HCT116 (cell line): ENCODE data around the gene IGFL3. TPM values are rescaled to one million over a fixed set of nuclear protein-coding genes. Genes with fewer than 3 reads are reported as not detected.

Experiments
- ATAC-seq: fragments of 200-7000 bp; cut with Tn5 transposase; 2 replicates; pipeline ENCODE4 v1.9.1; 2020; ENCODE audit warnings: mild to moderate bottlenecking, moderate library complexity
- BruUV-seq: library from RNA; stranded (reverse); fragments of 400-500 nt; replicated peaks from 2 replicates; lab custom pipeline; 2021; lab: Mats Ljungman, UMichigan
- CTCF ChIA-PET: fragments of 300-600 bp; sonication (Branson Sonifier 250); formaldehyde crosslinking; loops from one replicate; lab custom pipeline; 2021; ENCODE audit warnings: antibody characterized with exemption; lab: Charles Lee
- POLR2A ChIA-PET: fragments of 300-600, 350-600 bp; sonication (Branson Sonifier 250); formaldehyde crosslinking; loops from one replicate; lab custom pipeline; 2021; ENCODE audit warnings: antibody characterized with exemption; lab: Charles Lee
- RAD21 ChIA-PET, 2 experiments: fragments of 300-600 bp; sonication (Branson Sonifier 250); formaldehyde crosslinking; loops; one replicate each; lab custom pipeline; 2023; ENCODE audit warnings: low total read pairs in 2 of 2; ENCODE audit not compliant: uncharacterized antibody in 2 of 2, unreplicated experiment in 2 of 2, low non-redundant PET in 1 of 2; lab: Charles Lee
- DNase-seq: peaks from one replicate; pipeline ENCODE4 v3.0.0-alpha.2; 2010; ENCODE audit warnings: low read depth, low spot score
- H2AFZ ChIP-seq: fragments of 200-600 bp; shearing (Covaris generic), sonication (generic); 2 replicates; pipeline ENCODE4 v1.6.1; 2017; ENCODE audit warnings: low read depth, mixed run types, mixed read lengths, antibody characterized with exemption, low read length; ENCODE audit not compliant: poor library complexity, severe bottlenecking
- H3K27ac ChIP-seq: 2 replicates; pipeline ENCODE4 v1.5.1; 2012; ENCODE audit warnings: low read depth, low read length
- H3K27me3 ChIP-seq: fragments of 200-600 bp; sonication (generic); 2 replicates; pipeline ENCODE4 v1.6.1; 2016; ENCODE audit warnings: mixed run types, low read length, mixed read lengths; ENCODE audit not compliant: insufficient read depth
- H3K36me3 ChIP-seq, 2 experiments: fragments of 200-500 bp in 1 of 2; fragments of 200-600 bp in 1 of 2; sonication (Bioruptor generic) in 1 of 2; sonication (generic) in 1 of 2; 2 replicates each; pipeline versions ENCODE4 v1.5.1 to v1.6.1; 2014 to 2016; ENCODE audit warnings: low read length in 2 of 2, inconsistent platforms in 1 of 2, mixed read lengths in 1 of 2, mixed run types in 1 of 2; ENCODE audit not compliant: insufficient read depth in 2 of 2, control insufficient read depth in 1 of 2
- H3K4me1 ChIP-seq, 2 experiments: fragments of 200-600 bp in 1 of 2; sonication (generic) in 1 of 2; 2 replicates each; pipeline versions ENCODE4 v1.5.1 to v1.6.1; 2012 to 2017; ENCODE audit warnings: low read length in 2 of 2, inconsistent platforms in 1 of 2, mild to moderate bottlenecking in 1 of 2, mixed read lengths in 1 of 2, mixed run types in 1 of 2, moderate library complexity in 1 of 2; ENCODE audit not compliant: insufficient read depth in 2 of 2, control insufficient read depth in 1 of 2
- H3K4me2 ChIP-seq: fragments of 200-600 bp; sonication (generic); 2 replicates; pipeline ENCODE4 v1.6.1; 2017; ENCODE audit warnings: mixed run types, low read length, mixed read lengths
- H3K4me3 ChIP-seq, 2 experiments: fragments of 200-600 bp in 1 of 2; sonication (generic) in 1 of 2; replicated peaks in 1 of 2; 2 replicates each; pipeline ENCODE4 v1.5.1; 2011 to 2016; ENCODE audit warnings: low read length in 2 of 2, control low read depth in 1 of 2, low read depth in 1 of 2, mild to moderate bottlenecking in 1 of 2, mixed read lengths in 1 of 2, mixed run types in 1 of 2
- H3K79me2 ChIP-seq: fragments of 200-600 bp; sonication (generic); 2 replicates; pipeline ENCODE4 v1.6.1; 2017; ENCODE audit warnings: mild to moderate bottlenecking, mixed run types, low read length, moderate library complexity, mixed read lengths; ENCODE audit not compliant: insufficient read depth
- H3K9ac ChIP-seq: fragments of 200-600 bp; sonication (generic); 2 replicates; pipeline ENCODE4 v1.6.1; 2016; ENCODE audit warnings: low read length, mixed read lengths
- H3K9me2 ChIP-seq: fragments of 200-600 bp; sonication (generic), shearing (Covaris generic); 2 replicates; pipeline ENCODE4 v1.6.1; 2017; ENCODE audit warnings: mixed run types, mild to moderate bottlenecking, moderate library complexity; ENCODE audit not compliant: insufficient read depth
- H3K9me3 ChIP-seq, 2 experiments: fragments of 200-500 bp in 1 of 2; fragments of 200-600 bp in 1 of 2; sonication (Bioruptor generic) in 1 of 2; sonication (generic) in 1 of 2; 2 replicates each; pipeline ENCODE4 v1.6.1; 2014 to 2017; ENCODE audit warnings: low read length in 2 of 2, mixed read lengths in 2 of 2, inconsistent platforms in 1 of 2, low read depth in 1 of 2, mild to moderate bottlenecking in 1 of 2, mixed run types in 1 of 2, moderate library complexity in 1 of 2; ENCODE audit not compliant: control insufficient read depth in 1 of 2, insufficient read depth in 1 of 2
- H4K20me1 ChIP-seq: fragments of 200-600 bp; sonication (generic), shearing (Covaris generic); 2 replicates; pipeline ENCODE4 v1.6.1; 2017; ENCODE audit warnings: mixed run types, mild to moderate bottlenecking, moderate library complexity; ENCODE audit not compliant: insufficient read depth
- CBX3 ChIP-seq: IDR thresholded peaks from 2 replicates; pipeline ENCODE4 v1.6.1; 2012; ENCODE audit warnings: low read depth
- EGR1 ChIP-seq: IDR thresholded peaks from 2 replicates; pipeline ENCODE4 v1.6.1; 2012; ENCODE audit warnings: low read depth
- ELF1 ChIP-seq: IDR thresholded peaks from 2 replicates; pipeline ENCODE4 v1.6.1; 2012; ENCODE audit warnings: low read depth, borderline replicate concordance
- EZH2 ChIP-seq: fragments of 200-600 bp; sonication (generic); IDR thresholded peaks from 2 replicates; pipeline ENCODE4 v1.6.1; 2017; ENCODE audit warnings: antibody characterized with exemption, mixed run types
- EZH2phosphoT487 ChIP-seq: fragments of 200-600 bp; IDR thresholded peaks from 2 replicates; pipeline ENCODE4 v1.6.1; 2018; ENCODE audit warnings: antibody characterized with exemption, borderline replicate concordance
- POLR2A ChIP-seq: IDR thresholded peaks from 2 replicates; pipeline ENCODE4 v1.7.0; 2011; ENCODE audit warnings: borderline replicate concordance; ENCODE audit not compliant: insufficient read depth, insufficient read length; ENCODE audit errors: extremely low read depth
- POLR2AphosphoS5 ChIP-seq: IDR thresholded peaks from 2 replicates; pipeline ENCODE4 v1.6.1; 2011; ENCODE audit warnings: mild to moderate bottlenecking, low read depth, low read length, moderate library complexity
- RAD21 ChIP-seq: IDR thresholded peaks from 2 replicates; pipeline ENCODE4 v1.6.1; 2012; ENCODE audit warnings: low read depth, mild to moderate bottlenecking
- SIN3A ChIP-seq: IDR thresholded peaks from 2 replicates; pipeline ENCODE4 v1.6.1; 2012; ENCODE audit warnings: low read depth
- SP1 ChIP-seq: IDR thresholded peaks from 2 replicates; pipeline ENCODE4 v1.6.1; 2012; ENCODE audit warnings: low read depth
- SRF ChIP-seq: IDR thresholded peaks from 2 replicates; pipeline ENCODE4 v1.6.1; 2012; ENCODE audit warnings: low read depth
- YY1 ChIP-seq: IDR thresholded peaks from 2 replicates; pipeline ENCODE4 v1.6.1; 2011; ENCODE audit warnings: low read length, low read depth, moderate library complexity, mild to moderate bottlenecking; ENCODE audit not compliant: insufficient replicate concordance; ENCODE audit errors: extremely low read depth
- ZFX ChIP-seq: fragments of 450-650 bp; IDR thresholded peaks from 2 replicates; pipeline ENCODE4 v1.6.1; 2017
- ZNF274 ChIP-seq: fragments of 200-500 bp; sonication (Bioruptor generic); IDR thresholded peaks from 2 replicates; pipeline ENCODE4 v1.6.1; 2014; ENCODE audit warnings: mild to moderate bottlenecking, low read depth, low read length, inconsistent platforms
- intact Hi-C: fragments of 100-400 bp; cut with micrococcal nuclease; formaldehyde crosslinking; loops from 2 replicates; pipeline ENCODE4 v1.10.0; 2022
- total RNA-seq: library from RNA; stranded (reverse); gene quantifications from one replicate; pipeline ENCODE4 v1.2.1, GENCODE V29; 2021; ENCODE audit not compliant: unreplicated experiment
- TF ChIP-seq, protein P1 (sequence below): IDR thresholded peaks from 2 replicates; pipeline ENCODE4 v1.6.1; 2012; ENCODE audit warnings: low read depth
- TF ChIP-seq, protein P2 (sequence below): IDR thresholded peaks from 2 replicates; pipeline ENCODE4 v1.6.1; 2011; ENCODE audit warnings: mild to moderate bottlenecking, low read length, moderate library complexity; ENCODE audit not compliant: insufficient replicate concordance; ENCODE audit errors: extremely low read depth
- TF ChIP-seq, protein P3 (sequence below): IDR thresholded peaks from 2 replicates; pipeline ENCODE4 v1.6.1; 2012

The IGFL3 gene
- total RNA-seq, 1 experiment from 2014 or later: not detected

DNA sequence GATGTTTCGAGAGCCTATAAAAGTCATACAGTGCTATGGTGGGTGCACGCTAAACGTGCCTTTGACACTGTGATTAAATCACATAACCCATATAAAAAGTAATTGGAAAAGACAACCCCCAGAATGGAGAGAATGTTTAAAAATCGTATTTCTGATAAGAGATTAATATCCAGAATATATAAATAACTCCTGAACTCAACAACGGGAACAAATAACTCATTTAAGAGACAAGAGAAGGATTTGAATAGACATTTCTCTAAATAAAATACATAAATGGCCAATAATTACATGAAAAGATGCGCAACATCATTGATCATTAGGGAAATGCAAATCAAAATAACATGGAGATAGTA, 46.7 kb downstream of the IGFL3 start (continued):
- TF ChIP-seq, protein P1, sequence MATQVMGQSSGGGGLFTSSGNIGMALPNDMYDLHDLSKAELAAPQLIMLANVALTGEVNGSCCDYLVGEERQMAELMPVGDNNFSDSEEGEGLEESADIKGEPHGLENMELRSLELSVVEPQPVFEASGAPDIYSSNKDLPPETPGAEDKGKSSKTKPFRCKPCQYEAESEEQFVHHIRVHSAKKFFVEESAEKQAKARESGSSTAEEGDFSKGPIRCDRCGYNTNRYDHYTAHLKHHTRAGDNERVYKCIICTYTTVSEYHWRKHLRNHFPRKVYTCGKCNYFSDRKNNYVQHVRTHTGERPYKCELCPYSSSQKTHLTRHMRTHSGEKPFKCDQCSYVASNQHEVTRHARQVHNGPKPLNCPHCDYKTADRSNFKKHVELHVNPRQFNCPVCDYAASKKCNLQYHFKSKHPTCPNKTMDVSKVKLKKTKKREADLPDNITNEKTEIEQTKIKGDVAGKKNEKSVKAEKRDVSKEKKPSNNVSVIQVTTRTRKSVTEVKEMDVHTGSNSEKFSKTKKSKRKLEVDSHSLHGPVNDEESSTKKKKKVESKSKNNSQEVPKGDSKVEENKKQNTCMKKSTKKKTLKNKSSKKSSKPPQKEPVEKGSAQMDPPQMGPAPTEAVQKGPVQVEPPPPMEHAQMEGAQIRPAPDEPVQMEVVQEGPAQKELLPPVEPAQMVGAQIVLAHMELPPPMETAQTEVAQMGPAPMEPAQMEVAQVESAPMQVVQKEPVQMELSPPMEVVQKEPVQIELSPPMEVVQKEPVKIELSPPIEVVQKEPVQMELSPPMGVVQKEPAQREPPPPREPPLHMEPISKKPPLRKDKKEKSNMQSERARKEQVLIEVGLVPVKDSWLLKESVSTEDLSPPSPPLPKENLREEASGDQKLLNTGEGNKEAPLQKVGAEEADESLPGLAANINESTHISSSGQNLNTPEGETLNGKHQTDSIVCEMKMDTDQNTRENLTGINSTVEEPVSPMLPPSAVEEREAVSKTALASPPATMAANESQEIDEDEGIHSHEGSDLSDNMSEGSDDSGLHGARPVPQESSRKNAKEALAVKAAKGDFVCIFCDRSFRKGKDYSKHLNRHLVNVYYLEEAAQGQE: no peak

DNA sequence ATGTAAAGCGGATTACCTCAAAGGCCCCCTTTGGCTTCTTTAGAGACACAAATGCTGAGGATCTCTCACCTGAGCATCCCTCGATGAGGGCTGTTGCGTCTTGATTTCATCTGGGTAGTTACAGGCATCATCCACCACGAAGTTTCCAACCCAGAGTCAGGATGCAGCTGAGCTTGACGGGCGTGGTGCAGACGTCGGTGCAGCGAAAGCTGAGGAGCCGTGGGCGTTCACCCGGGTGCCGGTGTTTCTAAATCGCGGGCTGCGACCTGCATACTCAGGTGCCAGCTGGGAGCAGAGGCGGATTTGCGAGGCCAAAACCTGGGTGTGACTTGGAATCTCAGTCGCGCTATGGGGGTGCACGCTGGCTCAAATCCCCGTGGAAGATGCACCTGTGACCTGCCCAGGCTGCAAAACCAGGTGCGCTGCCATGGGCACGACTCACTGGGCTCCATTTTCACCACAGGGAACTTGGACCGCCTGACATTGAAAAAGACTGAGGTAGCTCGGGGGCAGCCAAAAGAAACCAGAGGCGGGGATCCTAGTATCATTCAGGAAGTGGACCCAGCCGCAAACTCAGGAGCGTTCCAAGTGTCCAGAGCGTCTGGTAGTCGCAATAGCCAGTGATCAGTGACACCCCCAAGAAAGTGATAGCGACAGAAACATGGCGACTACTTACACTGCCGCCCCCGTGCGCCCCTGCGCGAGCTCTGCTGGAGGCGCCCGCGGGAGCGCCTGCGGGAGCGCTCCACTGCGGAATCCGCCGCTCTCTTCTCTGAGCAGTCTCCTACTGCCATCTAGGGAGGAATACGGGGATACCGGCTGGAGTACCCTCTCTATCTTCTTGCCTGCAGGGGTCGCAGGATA, 47.3 kb downstream of the IGFL3 start:
- Histone ChIP-seq H3K27me3 (peaks cover 71% of the 10 kb centered on the region), H3K9me2 (no peaks in the 10 kb centered on the region), H3K9ac (no peak overlapping the region), H2AFZ (peak overlapping the region; percentile 19), H3K79me2 (no peaks in the 10 kb centered on the region), H3K9me3 (no peaks in the 10 kb centered on the region), H3K36me3 (no peaks in the 10 kb centered on the region), H3K4me2 (peak overlapping the region; percentile 83), H3K4me3 (peak overlapping the region; percentile 39 to 54), H4K20me1 (no peaks in the 10 kb centered on the region), H3K4me1 (peaks cover 8 to 17% of the 10 kb centered on the region in 2 experiments; a peak in 2 of 4 replicates), H3K27ac (no peak overlapping the region)
- ChIA-PET CTCF (interaction anchor here (0.6 to 7.7 kb wide), 26 partner anchors 9 to 431 kb away, joined by 3 to 305 read pairs (median 5); partner anchors contain the start of genes FOXA3, IRF2BP1, NANOS2 and PGLYRP1), POLR2A (no interaction called here), RAD21 (interaction anchor here (0.6 to 2.0 kb wide), 8 partner anchors 48 to 188 kb away, joined by 3 to 14 read pairs (median 6); no protein-coding TSS in a partner anchor)
- DNase-seq (peak; percentile 82), ATAC-seq (peak; percentile 96)
- BruUV-seq: no TSS peak
- intact Hi-C loops: loop anchor here (1.0 kb wide), 2 partner anchors 48 to 260 kb away; no protein-coding TSS in a partner anchor
- TF ChIP-seq, protein P2, sequence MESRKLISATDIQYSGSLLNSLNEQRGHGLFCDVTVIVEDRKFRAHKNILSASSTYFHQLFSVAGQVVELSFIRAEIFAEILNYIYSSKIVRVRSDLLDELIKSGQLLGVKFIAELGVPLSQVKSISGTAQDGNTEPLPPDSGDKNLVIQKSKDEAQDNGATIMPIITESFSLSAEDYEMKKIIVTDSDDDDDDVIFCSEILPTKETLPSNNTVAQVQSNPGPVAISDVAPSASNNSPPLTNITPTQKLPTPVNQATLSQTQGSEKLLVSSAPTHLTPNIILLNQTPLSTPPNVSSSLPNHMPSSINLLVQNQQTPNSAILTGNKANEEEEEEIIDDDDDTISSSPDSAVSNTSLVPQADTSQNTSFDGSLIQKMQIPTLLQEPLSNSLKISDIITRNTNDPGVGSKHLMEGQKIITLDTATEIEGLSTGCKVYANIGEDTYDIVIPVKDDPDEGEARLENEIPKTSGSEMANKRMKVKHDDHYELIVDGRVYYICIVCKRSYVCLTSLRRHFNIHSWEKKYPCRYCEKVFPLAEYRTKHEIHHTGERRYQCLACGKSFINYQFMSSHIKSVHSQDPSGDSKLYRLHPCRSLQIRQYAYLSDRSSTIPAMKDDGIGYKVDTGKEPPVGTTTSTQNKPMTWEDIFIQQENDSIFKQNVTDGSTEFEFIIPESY: no peak
- TF ChIP-seq SP1 (no peak), EZH2 (0 out of 2 replicates have a peak, but pooled peaks have one; percentile 41), ZNF274 (no peak), ELF1 (no peak), ZFX (no peak), SIN3A (no peak), EGR1 (peak; percentile 48; the same call in 1 of the 2 replicates), RAD21 (peak; percentile 99), POLR2AphosphoS5 (0 out of 2 replicates have a peak, but pooled peaks have one; percentile 15), SRF (no peak), EZH2phosphoT487 (no peak), YY1 (peak; percentile 76), CBX3 (0 out of 2 replicates have a peak, but pooled peaks have one; percentile 29), POLR2A (no peak)
- TF ChIP-seq, protein P3, sequence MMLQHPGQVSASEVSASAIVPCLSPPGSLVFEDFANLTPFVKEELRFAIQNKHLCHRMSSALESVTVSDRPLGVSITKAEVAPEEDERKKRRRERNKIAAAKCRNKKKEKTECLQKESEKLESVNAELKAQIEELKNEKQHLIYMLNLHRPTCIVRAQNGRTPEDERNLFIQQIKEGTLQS: no peak
